Inflammatory macrophage treated with lipopolysaccharide for 1 hour (primary cell): Measurements from ENCODE around the gene ARHGEF40.

ENCODE experiments used
- DNase-seq, 2 donors: peaks; one replicate each; pipeline ENCODE4 v3.0.0-alpha.2; 2020 to 2022

ARHGEF40 gene

DNA sequence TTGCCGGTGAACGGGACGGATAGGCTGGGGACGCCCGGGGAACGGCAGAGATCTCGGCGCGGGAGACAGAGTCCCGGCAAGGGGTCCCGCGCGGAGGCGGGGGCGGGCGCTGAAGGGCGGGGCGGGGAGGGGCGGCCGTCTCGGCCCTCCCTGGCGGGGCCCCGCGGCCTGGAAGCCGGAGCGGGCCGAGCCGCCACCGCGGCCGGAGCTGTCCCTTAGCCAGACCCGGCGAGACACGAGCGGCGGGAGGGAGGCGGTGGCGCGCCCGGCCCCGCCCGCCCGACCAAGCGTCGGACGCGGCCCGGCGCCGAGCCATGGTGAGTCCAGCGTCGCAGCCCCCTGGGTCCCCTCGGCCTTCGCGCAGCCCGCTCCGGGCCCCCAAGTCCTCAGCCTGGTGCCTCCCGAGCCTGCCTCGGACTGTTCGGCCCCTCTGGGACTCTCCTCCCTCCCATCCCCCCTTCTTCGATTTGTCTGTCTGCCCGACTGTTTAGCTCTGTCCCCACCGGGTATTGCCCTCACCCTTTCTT is at the start of gene ARHGEF40:
Gene ARHGEF40, plus strand, starts transcription at position 222 of the 527 bp plus-strand sequence. Its CDS starts 93 bp downstream, at position 315.
- DNase-seq: peak in 1 of 2 donors; percentile 20

GRCh38 chr14:21020977-21021545 is 49.0 kb upstream of the ARHGEF40 start:
- DNase-seq: no peak

DNA sequence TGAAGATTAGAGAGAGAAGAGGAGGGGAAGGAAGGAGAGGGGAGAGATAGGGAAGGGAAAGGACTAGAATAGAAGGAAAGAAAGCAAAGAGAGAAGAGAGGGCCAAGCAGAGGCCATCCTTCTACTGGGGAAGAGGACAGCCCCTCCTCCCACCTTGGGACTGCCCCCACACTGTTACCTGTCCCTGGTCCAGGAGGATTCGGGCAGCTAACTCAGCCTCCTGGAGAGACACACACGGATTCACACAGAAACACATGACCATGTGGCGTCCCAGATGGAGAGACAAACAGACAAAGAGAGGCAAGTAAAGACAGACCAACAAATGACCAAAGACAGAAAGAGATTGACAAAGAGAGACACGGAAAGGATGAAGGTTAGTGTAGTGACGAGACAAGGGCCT is 47.4 kb upstream of the ARHGEF40 start:
- no peak for DNase-seq

- DNase-seq: peak; percentile 38 to 42
Observed at GRCh38 chr14:21023174-21023573, 46.9 kb upstream of the ARHGEF40 start.

GRCh38 chr14:21023817-21024584 is 46.1 kb upstream of the ARHGEF40 start:
- no peak for DNase-seq

DNA sequence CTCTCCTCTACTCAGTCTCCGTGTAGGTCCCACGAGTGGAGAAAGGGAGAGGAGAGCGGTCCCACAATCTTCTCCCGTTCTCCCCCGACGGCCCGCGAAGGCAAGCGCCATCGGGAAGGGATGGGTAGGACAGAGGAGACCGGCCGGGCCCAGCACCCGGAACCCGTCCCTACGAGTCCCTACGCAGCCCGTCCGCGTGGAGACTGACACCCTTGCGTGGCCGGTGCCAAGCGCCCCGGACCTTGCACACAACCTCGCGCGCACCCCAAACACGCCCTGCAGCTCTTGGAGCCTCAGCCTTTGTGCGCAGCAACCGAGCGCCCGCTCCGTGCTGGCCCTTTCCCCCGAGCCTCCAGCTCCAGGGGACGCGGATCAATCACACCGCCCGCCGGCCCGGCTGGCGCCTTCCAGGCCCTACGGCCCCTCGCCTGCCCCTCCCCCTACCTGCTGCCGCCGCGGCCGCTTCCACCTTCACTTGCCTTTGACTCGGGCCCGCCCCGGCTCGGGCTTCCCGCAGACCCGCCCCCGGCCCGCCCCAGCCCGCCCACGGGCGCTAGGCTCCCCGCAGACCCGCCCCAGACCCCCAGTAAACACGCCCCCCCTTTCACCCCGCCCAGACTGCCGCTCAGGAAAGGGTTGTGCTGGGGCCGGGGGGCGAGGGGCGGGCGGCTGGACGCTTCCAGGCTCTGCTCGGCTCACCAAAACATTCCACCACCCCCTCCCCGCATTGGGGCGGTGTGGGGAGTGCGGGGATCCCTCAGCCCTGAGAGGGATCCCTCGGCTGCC is 45.3 kb upstream of the ARHGEF40 start, which contains the start of gene NDRG2:
Gene NDRG2, minus strand, starts transcription at position 477 of the 786 bp plus-strand sequence. CDS start 1,746 bp downstream, outside the sequence.
- DNase-seq: no peak

- DNase-seq: no peak
Observed at GRCh38 chr14:21025371-21026273, 44.5 kb upstream of the ARHGEF40 start.

DNA sequence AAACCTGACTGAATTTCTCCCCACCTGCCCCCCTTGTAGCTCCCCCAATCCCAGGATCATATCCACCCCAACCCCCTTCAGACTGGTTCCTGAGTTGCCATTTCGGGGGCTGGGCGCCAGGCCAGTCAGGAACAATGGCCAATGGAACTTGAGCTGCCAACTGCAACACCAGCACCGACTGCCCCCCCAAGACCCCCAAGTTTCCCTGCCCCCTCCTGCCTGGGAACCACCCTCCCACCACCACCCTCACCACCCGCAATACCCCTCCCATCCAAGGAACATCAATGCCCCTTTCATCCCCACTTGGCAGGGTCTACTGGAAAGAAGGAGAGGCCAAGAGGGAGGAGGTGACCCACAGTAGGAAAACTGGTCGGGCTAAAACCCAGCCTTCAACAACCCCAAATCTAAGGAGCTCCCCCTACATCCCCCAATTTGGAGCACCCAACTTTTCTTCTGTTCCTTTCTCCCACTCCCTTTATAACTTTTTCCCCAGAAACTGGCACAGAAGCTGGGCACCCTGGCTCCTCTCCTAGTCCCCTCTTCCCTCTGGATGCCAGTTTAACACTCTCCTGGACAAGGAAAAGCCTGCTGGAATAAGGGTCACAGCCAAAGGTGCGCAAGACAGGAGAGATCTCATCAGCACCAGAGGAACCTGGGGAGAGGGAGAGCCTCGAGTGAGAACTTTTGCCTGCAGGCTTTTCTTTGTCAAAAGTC is 43.7 kb upstream of the ARHGEF40 start:
- no peak for DNase-seq

GRCh38 chr14:21026988-21027315 is 43.2 kb upstream of the ARHGEF40 start:
- DNase-seq: no peak

- DNase-seq: no peak
Observed at GRCh38 chr14:21029917-21030316, 40.2 kb upstream of the ARHGEF40 start, which contains the start of gene TPPP2. TSS of gene TPPP2 (plus strand) at chr14:21030217. CDS start at chr14:21030582, 365 bp downstream.

- no peak for DNase-seq
Observed at GRCh38 chr14:21030531-21030930, 39.6 kb upstream of the ARHGEF40 start.

DNA sequence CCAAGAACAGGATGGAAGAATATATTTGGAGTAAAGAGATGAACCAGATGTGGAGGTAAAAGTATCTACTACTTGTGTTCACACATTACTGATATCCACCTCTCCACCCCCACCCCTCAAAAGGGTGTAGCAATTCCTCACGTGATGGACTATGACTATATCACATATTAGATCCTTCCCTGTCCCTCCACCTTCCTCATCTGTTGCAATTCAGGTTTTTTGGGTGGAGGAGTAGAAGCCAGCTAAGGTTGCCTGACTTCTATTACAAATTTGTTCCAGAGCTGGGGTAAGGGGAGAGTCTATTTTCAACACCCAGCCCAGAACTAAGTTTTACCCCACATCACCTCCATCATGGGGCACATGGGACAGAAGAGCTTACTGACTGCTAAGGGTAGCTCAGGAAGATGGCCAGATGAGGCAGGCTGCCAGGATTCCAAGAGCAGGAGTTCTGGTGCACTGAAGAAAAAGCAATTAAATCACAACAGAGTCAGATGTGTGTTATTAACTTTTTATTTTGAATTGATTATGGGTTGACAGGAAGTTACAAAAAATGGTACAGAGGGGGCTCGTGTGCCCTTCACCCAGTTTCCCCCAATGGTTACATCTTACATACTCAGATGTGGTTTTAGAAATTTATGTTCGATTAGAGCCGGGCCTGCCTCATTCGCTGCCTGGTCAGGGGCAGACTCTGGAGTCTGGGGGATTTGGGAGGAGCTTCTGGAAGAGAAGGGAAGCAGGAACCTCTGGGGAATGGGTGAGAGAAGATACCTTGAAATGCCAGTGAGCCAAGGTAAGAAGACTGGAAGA is 37.6 kb upstream of the ARHGEF40 start:
- peak; percentile 82 to 91 for DNase-seq

DNA sequence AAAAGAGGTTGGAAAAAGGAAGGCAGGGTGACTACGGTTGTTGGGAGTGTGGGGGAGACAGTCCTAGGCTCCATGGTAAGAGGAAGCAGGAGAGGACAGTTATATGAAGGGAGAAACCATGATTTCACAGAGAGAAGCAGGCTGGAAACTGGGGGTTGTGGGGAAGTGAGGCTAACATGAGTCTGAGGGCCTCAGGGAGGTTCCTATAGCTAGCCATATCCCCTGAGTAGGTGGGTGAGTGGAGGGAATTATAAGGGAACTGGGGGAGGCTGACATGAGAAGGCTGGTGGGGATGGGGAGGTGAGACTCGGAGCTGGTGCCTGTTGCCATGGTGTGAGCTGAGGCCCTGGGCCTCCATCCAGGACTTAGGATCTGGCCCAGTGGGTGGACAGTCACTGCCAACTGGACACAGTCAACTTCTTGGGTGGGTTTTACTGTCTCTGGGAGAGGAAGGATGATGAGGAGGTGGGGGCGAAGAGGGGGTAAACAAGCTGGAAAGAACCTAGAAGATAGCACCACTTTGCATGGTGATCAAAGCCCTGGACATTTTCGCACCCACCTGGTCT is 36.9 kb upstream of the ARHGEF40 start:
- peak; percentile 78 to 94 for DNase-seq

GRCh38 chr14:21034707-21035106 is 35.4 kb upstream of the ARHGEF40 start, which contains the start of gene RNASE13:
TSS of gene RNASE13 (minus strand) at chr14:21034807. CDS start at chr14:21034288, 519 bp downstream.
- no peak for DNase-seq

DNA sequence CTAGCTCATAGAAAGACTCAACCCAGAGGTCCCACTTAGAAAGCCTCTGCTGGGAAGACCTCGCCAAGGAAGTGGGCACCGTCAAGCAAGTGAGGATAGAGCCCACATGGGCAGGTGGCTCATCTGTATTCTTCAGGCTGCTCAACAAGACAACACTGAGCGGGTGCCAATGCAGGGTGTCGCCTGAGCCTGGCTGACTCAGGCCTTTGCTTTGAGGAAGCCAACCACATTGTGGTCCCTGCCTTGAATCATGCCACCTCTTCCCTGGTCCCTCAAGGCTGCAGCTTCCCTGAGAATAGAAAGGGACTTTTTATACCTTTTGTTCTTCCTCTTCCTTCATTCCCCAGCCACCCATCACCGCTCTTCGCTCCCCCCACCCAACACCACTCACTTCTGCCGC is 33.4 kb upstream of the ARHGEF40 start:
- DNase-seq: peak in 1 of 2 donors; percentile 65

DNA sequence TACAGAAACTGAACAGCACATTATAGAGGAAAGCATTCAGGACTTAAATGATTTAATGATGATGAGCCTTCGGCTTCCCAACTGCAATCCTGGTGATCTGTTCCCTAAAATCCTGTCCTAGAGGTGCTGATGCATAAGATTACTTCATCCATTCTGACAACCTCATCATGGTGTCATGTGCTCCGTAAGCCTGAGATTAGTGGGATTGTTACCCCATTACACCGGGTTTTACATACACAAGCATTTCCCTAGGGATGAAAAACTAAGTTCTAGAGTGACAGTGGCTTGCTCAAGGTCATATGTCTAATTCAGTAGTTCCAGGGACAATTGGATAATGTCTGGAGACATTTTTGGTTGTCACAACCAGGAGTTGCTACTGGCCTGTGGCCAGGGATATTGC is 32.9 kb upstream of the ARHGEF40 start:
- peak in 1 of 2 donors; percentile 78 for DNase-seq

DNA sequence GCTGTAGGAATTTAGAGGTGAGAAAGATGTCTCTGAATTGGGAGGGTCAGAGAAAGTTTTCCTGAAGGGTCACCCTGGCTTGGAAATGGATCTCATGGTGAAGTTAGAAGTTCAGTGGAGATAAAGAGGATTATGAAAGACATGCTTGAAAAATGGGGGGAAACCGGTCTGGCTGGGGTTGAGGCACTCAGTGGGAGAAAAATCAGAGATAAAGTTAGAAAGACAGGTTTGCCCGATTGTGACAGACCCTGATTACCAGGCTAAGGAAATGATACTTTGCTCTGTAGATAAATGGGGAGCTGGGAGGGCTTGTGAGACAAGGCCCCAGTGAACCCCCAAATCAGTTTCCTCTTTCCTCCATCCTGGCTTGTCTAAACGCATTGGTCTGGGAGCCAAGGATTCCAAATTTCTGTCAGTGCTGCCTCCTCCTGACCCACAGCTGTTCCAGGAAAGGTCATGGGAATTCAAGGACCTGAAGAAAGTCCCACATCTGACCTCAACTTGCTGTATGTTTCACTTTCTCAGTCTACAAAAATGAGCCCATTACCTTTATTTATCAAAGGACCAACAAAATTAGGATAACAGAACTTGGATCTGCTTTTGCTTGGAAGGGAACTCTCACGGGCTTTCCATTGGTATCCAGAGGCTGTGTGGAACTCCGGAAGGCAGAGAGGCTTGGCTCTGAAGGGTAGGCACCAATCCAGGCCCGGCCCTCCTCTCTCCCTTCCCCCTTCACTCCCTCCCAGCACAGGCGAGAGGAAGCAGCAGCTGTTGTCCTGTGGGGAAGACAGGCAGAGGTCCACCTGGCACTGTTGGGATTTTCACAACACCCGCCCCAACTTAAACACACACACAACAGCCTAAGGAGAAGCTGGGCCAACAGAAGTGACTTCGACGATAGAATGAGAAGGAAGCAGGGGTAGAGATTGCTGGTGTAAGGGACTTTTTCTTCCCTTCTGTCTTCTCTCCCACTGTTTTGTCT is 31.4 kb upstream of the ARHGEF40 start:
- no peak for DNase-seq

DNA sequence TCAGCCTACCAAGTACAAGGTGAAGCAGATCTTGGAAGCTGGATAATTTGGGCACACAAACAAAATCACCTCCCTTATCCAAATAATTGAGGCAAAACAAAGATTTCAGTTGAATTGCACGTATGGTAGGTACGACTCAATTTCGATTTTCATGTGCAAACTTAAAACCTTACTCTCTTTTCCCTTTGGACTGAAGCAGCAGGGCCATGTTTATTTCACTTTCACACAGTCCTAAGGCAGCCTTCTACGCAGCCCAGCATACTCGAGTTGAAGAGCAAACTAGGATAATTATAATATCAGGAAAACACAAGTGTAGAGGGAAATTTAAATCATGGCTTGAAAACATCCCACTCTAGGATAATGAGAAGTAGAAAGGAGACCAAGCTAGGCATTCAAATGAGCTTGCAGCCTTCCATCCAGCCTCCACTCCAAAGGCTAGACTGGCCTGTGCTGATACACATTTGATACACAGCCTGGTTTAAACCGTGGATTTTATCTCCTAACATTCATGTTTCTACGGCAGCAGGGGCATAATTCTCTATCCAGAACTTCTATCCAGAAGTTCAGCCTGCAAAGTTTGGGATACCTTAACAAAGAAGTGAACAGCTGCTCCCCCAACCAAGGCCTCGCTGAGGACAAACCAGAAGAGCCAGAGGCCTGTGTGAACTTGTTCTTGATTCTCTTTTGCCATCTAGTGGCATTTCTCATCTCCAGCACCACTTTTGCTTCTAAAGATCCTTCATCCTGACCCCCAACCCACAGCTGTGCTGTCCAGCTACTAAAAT is 30.3 kb upstream of the ARHGEF40 start:
- peak; percentile 59 to 75 for DNase-seq
